ENCODE data around the gene PRUNE2. TPM values are rescaled to one million over a fixed set of nuclear protein-coding genes. Genes with fewer than 3 reads are reported as not detected.

PRUNE2 gene
- total and polyA plus RNA-seq, 2 of the 13 experiments (the other 11 are each of a cell fraction or from before 2014, with no cell fraction given), result 0.02 TPM; not detected in 1

DNA sequence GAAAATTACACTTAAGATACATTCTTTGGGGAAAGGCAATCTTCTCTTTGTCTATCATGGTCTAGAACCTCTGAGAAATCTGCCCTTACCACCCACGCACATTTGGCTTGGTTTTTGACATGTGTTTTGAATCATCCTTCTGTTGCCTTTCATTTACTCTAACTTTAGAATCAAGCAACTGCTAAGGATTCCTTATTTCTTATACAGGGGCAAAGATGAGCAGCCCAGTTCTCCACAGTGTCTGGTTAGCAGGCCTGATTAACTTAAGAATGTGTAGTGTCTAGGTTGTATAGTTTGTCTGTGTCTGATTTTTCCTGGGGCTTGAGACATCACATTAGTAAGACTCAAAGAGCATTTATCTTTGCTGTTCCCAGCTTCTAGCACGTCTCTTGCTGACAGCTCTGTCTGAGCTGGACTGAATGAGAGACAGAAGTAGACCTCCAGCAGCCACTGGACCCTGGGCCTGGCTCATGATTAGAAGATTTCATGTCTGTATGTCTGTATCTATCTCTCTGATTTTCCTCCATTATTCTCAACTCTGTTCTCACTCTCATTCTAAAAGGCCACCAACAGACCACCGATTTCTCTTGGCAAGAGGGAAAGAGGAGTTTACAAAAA lies 173.5 kb downstream of the PRUNE2 start (continued):
- TF ChIP-seq PRDM4 (CRISPR knock-in tag; IDR thresholded peaks at IDR 0.05; ENCODE audit: borderline replicate concordance), result no peak
- no peak for TF ChIP-seq ZNF34 (CRISPR knock-in tag; IDR thresholded peaks at IDR 0.05; ENCODE audit: borderline replicate concordance)
- TF ChIP-seq ZNF331 (CRISPR knock-in tag; IDR thresholded peaks at IDR 0.05), result no peak
- no peak for TF ChIP-seq ZEB1 (IDR thresholded peaks at IDR 0.05; ENCODE audit: insufficient replicate concordance, low read depth)
- no peak for TF ChIP-seq ISX (CRISPR knock-in tag; conservative IDR thresholded peaks at IDR 0.05)
- TF ChIP-seq, protein P1, sequence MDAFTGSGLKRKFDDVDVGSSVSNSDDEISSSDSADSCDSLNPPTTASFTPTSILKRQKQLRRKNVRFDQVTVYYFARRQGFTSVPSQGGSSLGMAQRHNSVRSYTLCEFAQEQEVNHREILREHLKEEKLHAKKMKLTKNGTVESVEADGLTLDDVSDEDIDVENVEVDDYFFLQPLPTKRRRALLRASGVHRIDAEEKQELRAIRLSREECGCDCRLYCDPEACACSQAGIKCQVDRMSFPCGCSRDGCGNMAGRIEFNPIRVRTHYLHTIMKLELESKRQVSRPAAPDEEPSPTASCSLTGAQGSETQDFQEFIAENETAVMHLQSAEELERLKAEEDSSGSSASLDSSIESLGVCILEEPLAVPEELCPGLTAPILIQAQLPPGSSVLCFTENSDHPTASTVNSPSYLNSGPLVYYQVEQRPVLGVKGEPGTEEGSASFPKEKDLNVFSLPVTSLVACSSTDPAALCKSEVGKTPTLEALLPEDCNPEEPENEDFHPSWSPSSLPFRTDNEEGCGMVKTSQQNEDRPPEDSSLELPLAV (CRISPR knock-in tag; conservative IDR thresholded peaks at IDR 0.05; ENCODE audit: low read depth), result no peak
- TF ChIP-seq, protein P2, sequence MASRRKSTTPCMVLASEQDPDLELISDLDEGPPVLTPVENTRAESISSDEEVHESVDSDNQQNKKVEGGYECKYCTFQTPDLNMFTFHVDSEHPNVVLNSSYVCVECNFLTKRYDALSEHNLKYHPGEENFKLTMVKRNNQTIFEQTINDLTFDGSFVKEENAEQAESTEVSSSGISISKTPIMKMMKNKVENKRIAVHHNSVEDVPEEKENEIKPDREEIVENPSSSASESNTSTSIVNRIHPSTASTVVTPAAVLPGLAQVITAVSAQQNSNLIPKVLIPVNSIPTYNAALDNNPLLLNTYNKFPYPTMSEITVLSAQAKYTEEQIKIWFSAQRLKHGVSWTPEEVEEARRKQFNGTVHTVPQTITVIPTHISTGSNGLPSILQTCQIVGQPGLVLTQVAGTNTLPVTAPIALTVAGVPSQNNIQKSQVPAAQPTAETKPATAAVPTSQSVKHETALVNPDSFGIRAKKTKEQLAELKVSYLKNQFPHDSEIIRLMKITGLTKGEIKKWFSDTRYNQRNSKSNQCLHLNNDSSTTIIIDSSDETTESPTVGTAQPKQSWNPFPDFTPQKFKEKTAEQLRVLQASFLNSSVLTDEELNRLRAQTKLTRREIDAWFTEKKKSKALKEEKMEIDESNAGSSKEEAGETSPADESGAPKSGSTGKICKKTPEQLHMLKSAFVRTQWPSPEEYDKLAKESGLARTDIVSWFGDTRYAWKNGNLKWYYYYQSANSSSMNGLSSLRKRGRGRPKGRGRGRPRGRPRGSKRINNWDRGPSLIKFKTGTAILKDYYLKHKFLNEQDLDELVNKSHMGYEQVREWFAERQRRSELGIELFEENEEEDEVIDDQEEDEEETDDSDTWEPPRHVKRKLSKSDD (CRISPR knock-in tag; IDR thresholded peaks at IDR 0.05; ENCODE audit: low read depth), result no peak
- no peak for TF ChIP-seq RFX1 (IDR thresholded peaks at IDR 0.05)
- TF ChIP-seq NR2C2 (CRISPR knock-in tag; IDR thresholded peaks at IDR 0.05; ENCODE audit: borderline replicate concordance), result no peak
- TF ChIP-seq, protein P3, sequence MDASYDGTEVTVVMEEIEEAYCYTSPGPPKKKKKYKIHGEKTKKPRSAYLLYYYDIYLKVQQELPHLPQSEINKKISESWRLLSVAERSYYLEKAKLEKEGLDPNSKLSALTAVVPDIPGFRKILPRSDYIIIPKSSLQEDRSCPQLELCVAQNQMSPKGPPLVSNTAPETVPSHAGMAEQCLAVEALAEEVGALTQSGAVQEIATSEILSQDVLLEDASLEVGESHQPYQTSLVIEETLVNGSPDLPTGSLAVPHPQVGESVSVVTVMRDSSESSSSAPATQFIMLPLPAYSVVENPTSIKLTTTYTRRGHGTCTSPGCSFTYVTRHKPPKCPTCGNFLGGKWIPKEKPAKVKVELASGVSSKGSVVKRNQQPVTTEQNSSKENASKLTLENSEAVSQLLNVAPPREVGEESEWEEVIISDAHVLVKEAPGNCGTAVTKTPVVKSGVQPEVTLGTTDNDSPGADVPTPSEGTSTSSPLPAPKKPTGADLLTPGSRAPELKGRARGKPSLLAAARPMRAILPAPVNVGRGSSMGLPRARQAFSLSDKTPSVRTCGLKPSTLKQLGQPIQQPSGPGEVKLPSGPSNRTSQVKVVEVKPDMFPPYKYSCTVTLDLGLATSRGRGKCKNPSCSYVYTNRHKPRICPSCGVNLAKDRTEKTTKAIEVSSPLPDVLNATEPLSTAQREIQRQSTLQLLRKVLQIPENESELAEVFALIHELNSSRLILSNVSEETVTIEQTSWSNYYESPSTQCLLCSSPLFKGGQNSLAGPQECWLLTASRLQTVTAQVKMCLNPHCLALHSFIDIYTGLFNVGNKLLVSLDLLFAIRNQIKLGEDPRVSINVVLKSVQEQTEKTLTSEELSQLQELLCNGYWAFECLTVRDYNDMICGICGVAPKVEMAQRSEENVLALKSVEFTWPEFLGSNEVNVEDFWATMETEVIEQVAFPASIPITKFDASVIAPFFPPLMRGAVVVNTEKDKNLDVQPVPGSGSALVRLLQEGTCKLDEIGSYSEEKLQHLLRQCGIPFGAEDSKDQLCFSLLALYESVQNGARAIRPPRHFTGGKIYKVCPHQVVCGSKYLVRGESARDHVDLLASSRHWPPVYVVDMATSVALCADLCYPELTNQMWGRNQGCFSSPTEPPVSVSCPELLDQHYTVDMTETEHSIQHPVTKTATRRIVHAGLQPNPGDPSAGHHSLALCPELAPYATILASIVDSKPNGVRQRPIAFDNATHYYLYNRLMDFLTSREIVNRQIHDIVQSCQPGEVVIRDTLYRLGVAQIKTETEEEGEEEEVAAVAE (CRISPR knock-in tag; IDR thresholded peaks at IDR 0.05; ENCODE audit: borderline replicate concordance), result no peak
- no peak for TF ChIP-seq RELA (CRISPR knock-in tag; IDR thresholded peaks at IDR 0.05)
- TF ChIP-seq TBP (CRISPR knock-in tag; IDR thresholded peaks at IDR 0.05), result no peak
- no peak for TF ChIP-seq PREB (CRISPR knock-in tag; IDR thresholded peaks at IDR 0.05)
- no peak for TF ChIP-seq ZNF841 (CRISPR knock-in tag; IDR thresholded peaks at IDR 0.05; ENCODE audit: borderline replicate concordance)
- no peak for TF ChIP-seq ZNF562 (CRISPR knock-in tag; IDR thresholded peaks at IDR 0.05; ENCODE audit: borderline replicate concordance)

Data from HepG2 (cell line).